ENCODE measurements around the gene NFATC1. TPM values are rescaled to one million over a fixed set of nuclear protein-coding genes. Genes with fewer than 3 reads are reported as not detected.
"Not testable (repeated sequence)": the region's sequence is repeated elsewhere in the genome, so short reads cannot be mapped to it uniquely, and the experiment has no call there.

Gene NFATC1
- polyA plus RNA-seq, 2 of the 4 experiments (the other 2 are of a cell fraction): 0.52 to 1.7 TPM

GRCh38 chr18:79503406-79503805 lies 107.7 kb downstream of the NFATC1 start:
- Histone ChIP-seq H3K4me2 (no peak overlapping the region), H3K4me1 (no peaks in the 10 kb centered on the region), H3K27ac (no peak overlapping the region), H3K9me3 (no peaks in the 10 kb centered on the region), H3K4me3 (no peak overlapping the region)
- TF ChIP-seq HEYL (CRISPR knock-in tag; IDR thresholded peaks at IDR 0.05) (no peak), ZSCAN20 (CRISPR knock-in tag; IDR thresholded peaks at IDR 0.05) (no peak), EHMT2 (IDR thresholded peaks at IDR 0.05; ENCODE audit: low read depth) (no peak), EP300 (IDR thresholded peaks at IDR 0.05) (no peak), GATA3 (IDR thresholded peaks at IDR 0.05; ENCODE audit: borderline replicate concordance) (no peak), ESRRA (IDR thresholded peaks at IDR 0.05; ENCODE audit: borderline replicate concordance, low read length) (no peak), PBX3 (IDR thresholded peaks at IDR 0.05) (no peak), HDAC2 (IDR thresholded peaks at IDR 0.05) (no peak), FOXS1 (CRISPR knock-in tag; IDR thresholded peaks at IDR 0.05) (no peak), CBX8 (IDR thresholded peaks at IDR 0.05) (no peak), MAZ (IDR thresholded peaks at IDR 0.05; ENCODE audit: borderline replicate concordance, low read depth, low read length) (no peak)
- ATAC-seq: no peak
- no peak for DNase-seq (ENCODE audit: low read depth in 1 of 2, low spot score in 1 of 2)
- no peak for FAIRE-seq
- WGBS (ENCODE audit: missing lambda C conversion rate): 70% methylated on average over 11 of the region's 11 CpGs
- CTCF ChIA-PET: no interaction called here
- POLR2A ChIA-PET: no interaction called here

- ChIA-PET POLR2A (no interaction called here), CTCF (no interaction called here)
- FAIRE-seq (no peak), DNase-seq (ENCODE audit: low read depth in 1 of 2, low spot score in 1 of 2) (no peak), ATAC-seq (no peak)
- Histone ChIP-seq H3K9me3 (no peaks in the 10 kb centered on the region), H3K4me3 (no peak overlapping the region), H3K4me1 (no peaks in the 10 kb centered on the region), H3K27ac (no peak overlapping the region), H3K4me2 (no peak overlapping the region)
- TF ChIP-seq, protein P1, sequence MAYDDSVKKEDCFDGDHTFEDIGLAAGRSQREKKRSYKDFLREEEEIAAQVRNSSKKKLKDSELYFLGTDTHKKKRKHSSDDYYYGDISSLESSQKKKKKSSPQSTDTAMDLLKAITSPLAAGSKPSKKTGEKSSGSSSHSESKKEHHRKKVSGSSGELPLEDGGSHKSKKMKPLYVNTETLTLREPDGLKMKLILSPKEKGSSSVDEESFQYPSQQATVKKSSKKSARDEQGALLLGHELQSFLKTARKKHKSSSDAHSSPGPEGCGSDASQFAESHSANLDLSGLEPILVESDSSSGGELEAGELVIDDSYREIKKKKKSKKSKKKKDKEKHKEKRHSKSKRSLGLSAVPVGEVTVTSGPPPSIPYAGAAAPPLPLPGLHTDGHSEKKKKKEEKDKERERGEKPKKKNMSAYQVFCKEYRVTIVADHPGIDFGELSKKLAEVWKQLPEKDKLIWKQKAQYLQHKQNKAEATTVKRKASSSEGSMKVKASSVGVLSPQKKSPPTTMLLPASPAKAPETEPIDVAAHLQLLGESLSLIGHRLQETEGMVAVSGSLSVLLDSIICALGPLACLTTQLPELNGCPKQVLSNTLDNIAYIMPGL (CRISPR knock-in tag; IDR thresholded peaks at IDR 0.05; ENCODE audit: borderline replicate concordance): no peak
- 87% methylated on average over 12 of the region's 12 CpGs for WGBS (ENCODE audit: missing lambda C conversion rate)
These were observed 108.3 kb downstream of the NFATC1 start for GRCh38 chr18:79504034-79504433.

DNA sequence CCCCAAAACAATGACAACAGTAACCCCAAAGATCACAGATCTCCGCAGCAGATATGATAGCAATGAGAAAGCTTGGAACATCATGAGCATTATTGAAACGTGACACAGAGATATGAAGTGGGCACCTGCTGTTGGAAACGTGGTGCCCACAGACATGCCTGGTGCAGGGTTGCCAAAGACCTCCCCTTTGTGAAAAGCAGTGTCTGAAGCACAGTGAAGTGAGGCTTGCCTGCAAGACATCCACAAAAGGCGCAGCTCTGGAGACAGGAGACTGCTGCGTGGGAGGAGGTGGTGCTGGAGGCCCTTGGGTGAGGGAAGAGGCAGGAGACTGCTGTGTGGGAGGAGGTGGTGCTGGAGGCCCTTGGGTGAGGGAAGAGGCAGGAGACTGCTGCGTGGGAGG lies 108.8 kb downstream of the NFATC1 start:
- H3K4me2 ChIP-seq; H3K9me3 ChIP-seq; H3K27ac ChIP-seq; POLR2A ChIA-PET; DNase-seq (ENCODE audit: low read depth in 1 of 2, low spot score in 1 of 2); H3K4me1 ChIP-seq; CTCF ChIA-PET; ATAC-seq; H3K4me3 ChIP-seq; FAIRE-seq: not testable (repeated sequence)
- WGBS (ENCODE audit: missing lambda C conversion rate): 9% methylated on average over 5 of the region's 6 CpGs

- FAIRE-seq; ATAC-seq; H3K4me1 ChIP-seq; H3K9me3 ChIP-seq; H3K4me3 ChIP-seq; DNase-seq (ENCODE audit: low read depth in 1 of 2, low spot score in 1 of 2); CTCF ChIA-PET; H3K4me2 ChIP-seq; POLR2A ChIA-PET; H3K27ac ChIP-seq: not testable (repeated sequence)
- WGBS (ENCODE audit: missing lambda C conversion rate): 13% methylated on average over 3 of the region's 3 CpGs
These were observed 109.7 kb downstream of the NFATC1 start for GRCh38 chr18:79505465-79505864.

GRCh38 chr18:79506191-79507075 lies 110.7 kb downstream of the NFATC1 start:
- ChIA-PET POLR2A (no interaction called here), CTCF (interaction anchor here (1.4 kb wide), 1 partner anchor 23 kb away, joined by 5 read pairs; no protein-coding TSS in a partner anchor)
- no peak for FAIRE-seq

More at GRCh38 chr18:79506191-79507075, 110.7 kb downstream of the NFATC1 start:
- TF ChIP-seq TFCP2L1 (CRISPR knock-in tag; IDR thresholded peaks at IDR 0.05) (no peak), HOXB13 (CRISPR knock-in tag; IDR thresholded peaks at IDR 0.05; ENCODE audit: low read depth) (no peak)
- no peak for ATAC-seq
- Histone ChIP-seq H3K27ac (no peak overlapping the region), H3K4me3 (no peak overlapping the region), H3K4me2 (no peak overlapping the region), H3K4me1 (no peaks in the 10 kb centered on the region), H3K9me3 (no peaks in the 10 kb centered on the region)
- WGBS (ENCODE audit: missing lambda C conversion rate): 68% methylated on average over 19 of the region's 20 CpGs
- DNase-seq (ENCODE audit: low read depth in 1 of 2, low spot score in 1 of 2): no peak
